CD14-positive monocyte (primary cell): Measurements from ENCODE around the gene HK1. TPM values are rescaled to one million over a fixed set of nuclear protein-coding genes. Genes with fewer than 3 reads are reported as not detected.

Experiments used
- DNase-seq, 3 donors: peaks; one replicate each; pipeline ENCODE4 v3.0.0-alpha.2; 2011 to 2022
- H2AFZ ChIP-seq: 2 replicates; pipeline ENCODE4 v1.6.0; 2012; ENCODE audit warnings: mild to moderate bottlenecking, low read depth, low read length, inconsistent platforms; ENCODE audit not compliant: insufficient read depth, poor library complexity, severe bottlenecking
- H3K27ac ChIP-seq, 2 donors: 1 replicate in 1 of 2; 2 replicates in 1 of 2; pipeline ENCODE4 v1.5.1; 2012 to 2013; ENCODE audit warnings: low read length in 2 of 2, control low read depth in 1 of 2, inconsistent platforms in 1 of 2, low read depth in 1 of 2, mild to moderate bottlenecking in 1 of 2
- H3K27me3 ChIP-seq, 2 donors: one replicate each; pipeline versions ENCODE4 v1.6.0 to v1.6.1; 2011 to 2013; ENCODE audit warnings: low read length in 2 of 2; ENCODE audit not compliant: control insufficient read depth in 2 of 2, insufficient read depth in 2 of 2
- H3K36me3 ChIP-seq, 2 donors: replicated peaks in 1 of 2; 1 replicate in 1 of 2; 2 replicates in 1 of 2; pipeline versions ENCODE4 v1.5.1 to v1.6.1; 2012 to 2013; ENCODE audit warnings: low read length in 2 of 2, control low read depth in 1 of 2, inconsistent platforms in 1 of 2, mild to moderate bottlenecking in 1 of 2; ENCODE audit not compliant: insufficient read depth in 2 of 2, control insufficient read depth in 1 of 2
- H3K4me1 ChIP-seq, 2 donors: 1 replicate in 1 of 2; 2 replicates in 1 of 2; pipeline versions ENCODE4 v1.5.1 to v1.6.1; 2012 to 2013; ENCODE audit warnings: low read length in 2 of 2, control low read depth in 1 of 2, inconsistent platforms in 1 of 2, mild to moderate bottlenecking in 1 of 2, moderate library complexity in 1 of 2; ENCODE audit not compliant: insufficient read depth in 2 of 2, control insufficient read depth in 1 of 2
- H3K4me2 ChIP-seq: replicated peaks from 2 replicates; pipeline ENCODE3; 2012; ENCODE audit warnings: low read length, moderate library complexity, mild to moderate bottlenecking; ENCODE audit not compliant: poor library complexity, severe bottlenecking; ENCODE audit errors: extremely low read depth
- H3K4me3 ChIP-seq, 3 experiments: fragments of 200-600 bp in 1 of 3; sonication (generic) in 1 of 3; replicated peaks in 1 of 3; 1 replicate in 2 of 3; 2 replicates in 1 of 3; pipeline ENCODE4 v1.5.1; 2011 to 2013; ENCODE audit warnings: low read length in 3 of 3, mild to moderate bottlenecking in 3 of 3, control low read depth in 2 of 3, low read depth in 2 of 3, inconsistent platforms in 1 of 3, moderate library complexity in 1 of 3
- H3K79me2 ChIP-seq: 2 replicates; pipeline ENCODE4 v1.6.0; 2012; ENCODE audit warnings: mild to moderate bottlenecking, control low read depth, inconsistent platforms, low read length, moderate library complexity; ENCODE audit not compliant: insufficient read depth
- H3K9ac ChIP-seq: 2 replicates; pipeline ENCODE4 v1.6.0; 2017; ENCODE audit warnings: low read length, mild to moderate bottlenecking; ENCODE audit not compliant: insufficient read depth, poor library complexity, severe bottlenecking
- H3K9me3 ChIP-seq, 2 donors: replicated peaks in 1 of 2; 1 replicate in 1 of 2; 2 replicates in 1 of 2; pipeline versions ENCODE4 v1.5.1 to v1.6.1; 2012 to 2013; ENCODE audit warnings: low read length in 2 of 2, control low read depth in 1 of 2; ENCODE audit not compliant: control insufficient read depth in 1 of 2, insufficient read depth in 1 of 2
- H4K20me1 ChIP-seq: 2 replicates; pipeline ENCODE4 v1.6.0; 2012; ENCODE audit warnings: mild to moderate bottlenecking, low read length, control low read depth, moderate library complexity; ENCODE audit not compliant: insufficient read depth
- H3K27ac Mint-ChIP-seq, 7 donors: one replicate each; pipeline ENCODE4 v1.8.0; 2020; ENCODE audit warnings: mild to moderate bottlenecking in 7 of 7, mixed read lengths in 7 of 7, moderate library complexity in 6 of 7, inconsistent platforms in 2 of 7
- H3K27me3 Mint-ChIP-seq, 3 donors: one replicate each; pipeline ENCODE4 v1.8.0; 2021 to 2022; ENCODE audit warnings: low read depth in 3 of 3, mild to moderate bottlenecking in 3 of 3, mixed read lengths in 3 of 3, moderate library complexity in 3 of 3, inconsistent platforms in 1 of 3
- H3K36me3 Mint-ChIP-seq, 2 donors: one replicate each; pipeline ENCODE4 v1.8.0; 2020; ENCODE audit warnings: mixed read lengths in 2 of 2, inconsistent platforms in 1 of 2, mild to moderate bottlenecking in 1 of 2
- H3K4me1 Mint-ChIP-seq: one replicate; pipeline ENCODE4 v1.8.0; 2020; ENCODE audit warnings: mild to moderate bottlenecking, mixed read lengths
- H3K4me3 Mint-ChIP-seq, 2 donors: one replicate each; pipeline ENCODE4 v1.8.0; 2020; ENCODE audit warnings: mild to moderate bottlenecking in 2 of 2, mixed read lengths in 2 of 2, moderate library complexity in 1 of 2
- H3K9me3 Mint-ChIP-seq, 7 donors: one replicate each; pipeline ENCODE4 v1.8.0; 2020 to 2022; ENCODE audit warnings: mixed read lengths in 7 of 7, mild to moderate bottlenecking in 6 of 7, moderate library complexity in 6 of 7, inconsistent platforms in 2 of 7
- CTCF ChIP-seq: fragments of 200-600 bp; IDR thresholded peaks from one replicate; pipeline ENCODE4 v1.8.0; 2022; ENCODE audit warnings: antibody characterized with exemption, mild to moderate bottlenecking
- WGBS: methylation state at CpG from one replicate; pipeline ENCODE4 v1.1.5; 2013; ENCODE audit warnings: missing lambda C conversion rate; ENCODE audit not compliant: insufficient coverage; 5-methylcytosine and 5-hydroxymethylcytosine counted together
- intact Hi-C, 2 donors: fragments of 100-400 bp; cut with micrococcal nuclease; formaldehyde crosslinking; loops; one replicate each; pipeline versions ENCODE4 v1.15.0 to v1.15.1; 2023
- polyA plus RNA-seq, 3 donors: library from polyadenylated mRNA; depleted of rRNA in 1 of 3; unstranded in 2 of 3; stranded (reverse) in 1 of 3; fragments of 300-500 nt in 2 of 3; fragments of >200 nt in 1 of 3; fragmentation: Illumina TruSeq in 2 of 3; gene quantifications; 1 replicate in 2 of 3; 2 replicates in 1 of 3; pipeline ENCODE4 v1.2.3, GENCODE V29; 2012 to 2021

Gene HK1
- polyA plus RNA-seq, 3 donors: 57.9 to 146 (median 125) TPM

- Mint-ChIP-seq H3K9me3 (peaks cover 0 to 2% (median 0%) of the 10 kb centered on the region in 7 donors), H3K36me3 (peaks cover 24 to 28% of the 10 kb centered on the region in 2 donors), H3K27me3 (peaks cover 0 to 8% (median 2%) of the 10 kb centered on the region in 3 donors), H3K27ac (peak overlapping the region in 4 of 7 donors; percentile 23 to 61 (median 56)), H3K4me3 (no peak overlapping the region), H3K4me1 (peaks cover 20% of the 10 kb centered on the region)
- no peak overlapping the region for H2AFZ ChIP-seq
- no peak overlapping the region for H3K4me3 ChIP-seq
- H3K27me3 ChIP-seq: no peaks in the 10 kb centered on the region
- TF ChIP-seq CTCF: no peak
- H3K36me3 ChIP-seq: peaks cover 17 to 36% of the 10 kb centered on the region in 2 donors
- no peaks in the 10 kb centered on the region for H3K79me2 ChIP-seq
- no peaks in the 10 kb centered on the region for H3K9me3 ChIP-seq
- no peak for DNase-seq
- intact Hi-C loops: loop anchor here (5.0 kb wide), 1 partner anchor 100 kb away; no protein-coding TSS in a partner anchor
- H3K9ac ChIP-seq: no peak overlapping the region
- 87% methylated on average over 6 of the region's 6 CpGs for WGBS
- peaks cover 20% of the 10 kb centered on the region in 2 donors for H3K4me1 ChIP-seq
- H3K27ac ChIP-seq: no peak overlapping the region
- peaks cover 14% of the 10 kb centered on the region for H4K20me1 ChIP-seq
- no peak overlapping the region for H3K4me2 ChIP-seq
These were observed 128.7 kb downstream of the HK1 start for GRCh38 chr10:69406816-69407580.

DNA sequence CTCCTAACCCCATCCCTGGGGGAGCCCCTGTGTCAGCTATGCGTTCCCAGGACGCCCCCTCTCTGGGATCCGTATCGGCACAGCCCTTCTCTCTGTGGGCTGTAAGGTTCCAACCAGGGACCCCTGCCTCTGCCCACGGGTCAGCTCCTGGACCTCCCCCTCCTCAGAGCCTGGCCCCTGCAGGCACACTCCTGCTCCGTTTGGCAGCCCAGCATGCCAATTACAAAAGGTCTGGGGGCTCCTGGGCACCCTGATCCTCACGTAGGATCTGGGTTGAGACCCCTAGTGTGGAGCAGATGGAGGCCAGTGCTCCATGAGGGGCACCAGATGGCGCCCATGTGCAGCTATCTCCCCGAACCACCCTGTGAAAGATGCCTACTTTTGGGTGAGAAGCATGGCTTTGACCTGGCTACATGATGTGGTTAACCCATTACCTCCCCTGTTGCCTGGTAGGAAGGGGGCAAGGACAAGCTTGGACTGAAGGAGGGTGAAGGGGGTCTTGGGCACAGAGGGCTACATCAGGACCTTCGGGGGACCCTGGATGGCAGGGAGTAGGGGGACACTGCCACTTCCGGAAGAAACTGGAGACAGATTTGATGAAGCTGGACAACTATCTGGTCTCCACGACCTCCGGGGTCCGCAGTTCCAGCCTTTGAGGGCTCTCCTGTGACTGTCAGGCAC lies 129.5 kb downstream of the HK1 start:
- peak overlapping the region; percentile 67 for H2AFZ ChIP-seq
- H3K36me3 Mint-ChIP-seq: peaks cover 17 to 20% of the 10 kb centered on the region in 2 donors
- H3K4me1 Mint-ChIP-seq: peaks cover 20% of the 10 kb centered on the region
- intact Hi-C loops: loop anchor here (2.0 to 5.0 kb wide), 2 partner anchors 93 to 100 kb away; no protein-coding TSS in a partner anchor
- WGBS: 89% methylated on average over 7 of the region's 14 CpGs
- peaks cover 14% of the 10 kb centered on the region for H4K20me1 ChIP-seq
- H3K4me2 ChIP-seq: peak overlapping the region; percentile 75
- peak overlapping the region; percentile 76 to 87 for H3K4me3 Mint-ChIP-seq
- DNase-seq: peak in 1 of 3 donors; percentile 22
- H3K27ac Mint-ChIP-seq: peak overlapping the region in 3 of 7 donors; percentile 53 to 88 (median 70)
- no peaks in the 10 kb centered on the region for H3K79me2 ChIP-seq
- peak overlapping the region; percentile 31 to 69 (median 32) for H3K4me3 ChIP-seq
- peaks cover 0 to 8% (median 2%) of the 10 kb centered on the region in 3 donors for H3K27me3 Mint-ChIP-seq
- H3K9me3 ChIP-seq: no peaks in the 10 kb centered on the region
- peaks cover 0 to 2% (median 0%) of the 10 kb centered on the region in 7 donors for H3K9me3 Mint-ChIP-seq
- H3K36me3 ChIP-seq: peaks cover 10 to 29% of the 10 kb centered on the region in 2 donors
- TF ChIP-seq CTCF: no peak
- no peaks in the 10 kb centered on the region for H3K27me3 ChIP-seq
- H3K27ac ChIP-seq: no peak overlapping the region
- peaks cover 20% of the 10 kb centered on the region in 2 donors for H3K4me1 ChIP-seq
- no peak overlapping the region for H3K9ac ChIP-seq
